GM15510 (cell line): ENCODE results near the gene FXR2.

Experiments used
- POLR2A ChIP-seq: IDR thresholded peaks from 3 replicates; pipeline ENCODE4 v1.6.1; 2011; ENCODE audit warnings: borderline replicate concordance; ENCODE audit not compliant: insufficient read length; ENCODE audit errors: extremely low read depth

The FXR2 gene

DNA sequence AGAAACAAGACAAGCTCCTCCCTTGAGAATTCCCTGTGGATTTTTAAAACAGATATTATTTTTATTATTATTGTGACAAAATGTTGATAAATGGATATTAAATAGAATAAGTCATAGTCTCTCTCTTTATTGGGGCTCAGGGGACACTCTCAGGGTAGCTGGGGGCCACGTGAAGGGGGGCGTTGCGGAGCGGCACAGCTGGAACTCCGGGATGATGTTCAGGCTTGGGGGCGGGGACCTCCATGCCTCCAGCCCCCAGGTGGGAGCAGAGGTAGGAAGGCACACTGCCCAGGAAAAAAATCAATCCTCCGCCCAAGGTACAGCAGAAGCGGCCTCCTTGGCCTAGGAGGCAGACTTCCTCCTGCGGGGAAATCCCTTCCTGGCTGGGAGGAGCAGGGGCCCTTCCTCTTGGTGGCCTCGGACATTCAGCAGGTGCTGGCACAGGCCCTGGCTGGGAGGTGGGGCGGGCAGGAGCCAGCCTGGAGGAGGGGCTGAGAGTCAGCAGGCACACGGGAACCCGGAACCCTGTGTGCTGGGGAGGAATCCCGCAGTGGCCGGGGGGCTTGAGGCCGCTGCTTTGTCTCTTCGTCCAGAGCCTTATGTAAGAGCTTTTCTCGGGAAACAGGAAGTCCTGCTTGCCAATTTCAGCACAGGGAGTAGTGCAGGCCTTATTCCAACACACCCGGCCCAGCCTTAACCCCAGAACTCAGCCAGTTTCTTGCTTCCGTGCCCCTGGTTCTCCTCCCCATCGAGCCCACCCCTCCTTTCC is 56.7 kb downstream of the FXR2 start:
- TF ChIP-seq POLR2A: peak; percentile 51

- TF ChIP-seq POLR2A: no peak
Measured at GRCh38 chr17:7557147-7557764, 57.4 kb downstream of the FXR2 start.

DNA sequence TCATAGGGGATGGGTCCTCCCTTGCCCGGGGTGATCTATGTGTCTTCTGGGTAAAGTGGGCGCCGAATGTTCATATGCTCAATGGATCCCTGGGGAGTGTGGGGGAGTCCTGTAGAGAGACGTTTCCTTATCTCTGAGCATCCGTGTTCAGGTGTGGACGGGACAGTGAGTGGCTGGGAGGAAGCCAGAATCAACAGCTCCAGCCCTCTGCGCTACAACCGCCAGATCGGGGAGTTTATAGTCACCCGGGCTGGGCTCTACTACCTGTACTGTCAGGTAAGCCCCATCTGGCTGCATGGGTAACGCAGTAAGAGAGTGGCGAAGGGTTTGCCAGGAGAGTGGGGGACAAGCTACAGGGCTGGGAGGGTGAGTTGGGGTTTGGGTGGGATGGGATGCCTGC is 58.1 kb downstream of the FXR2 start:
- no peak for TF ChIP-seq POLR2A

GRCh38 chr17:7555320-7555948 is 59.3 kb downstream of the FXR2 start:
- TF ChIP-seq POLR2A: no peak

GRCh38 chr17:7553356-7553755 is 61.3 kb downstream of the FXR2 start:
- no peak for TF ChIP-seq POLR2A

DNA sequence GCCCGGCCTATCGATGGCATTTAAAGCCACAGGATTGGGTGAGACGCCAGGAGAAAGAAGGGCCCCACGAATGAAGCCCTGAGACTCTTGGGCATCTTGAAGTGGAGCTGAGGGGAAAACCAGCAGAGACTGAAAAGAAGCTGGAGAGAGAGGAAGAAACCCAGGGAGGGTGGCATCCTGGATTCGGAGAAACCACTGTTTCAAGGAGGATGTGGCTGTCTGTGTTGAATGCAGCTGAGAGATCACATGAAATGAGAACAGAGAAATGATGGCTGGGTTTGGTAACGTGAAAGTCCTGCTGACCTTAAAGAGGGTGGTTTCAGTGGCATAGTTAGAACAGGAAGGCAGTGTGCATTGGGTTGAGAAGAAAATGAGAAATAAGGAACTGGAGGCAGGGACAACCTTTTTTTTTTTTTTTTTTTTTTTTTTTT is 62.1 kb downstream of the FXR2 start:
- TF ChIP-seq POLR2A: no peak

DNA sequence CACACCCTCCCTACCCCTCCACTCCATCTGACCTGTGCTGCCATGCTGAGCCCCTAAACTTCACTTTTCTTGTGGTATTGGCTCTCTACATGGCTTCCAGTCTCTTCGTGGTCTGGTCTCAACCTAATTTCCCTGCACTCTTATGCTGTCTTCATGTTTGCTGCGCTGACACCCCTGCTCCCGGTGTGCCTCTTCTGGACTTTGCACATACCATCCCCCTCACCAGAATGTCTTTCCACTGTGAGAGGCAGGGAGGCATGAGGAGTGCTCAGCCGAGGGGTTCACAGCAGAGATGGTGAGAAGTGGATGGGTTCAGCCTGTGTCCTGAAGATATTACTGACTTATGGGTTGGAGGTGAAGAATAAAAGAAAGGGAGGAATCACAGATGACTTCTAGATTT is 63.3 kb downstream of the FXR2 start:
- TF ChIP-seq POLR2A: no peak

DNA sequence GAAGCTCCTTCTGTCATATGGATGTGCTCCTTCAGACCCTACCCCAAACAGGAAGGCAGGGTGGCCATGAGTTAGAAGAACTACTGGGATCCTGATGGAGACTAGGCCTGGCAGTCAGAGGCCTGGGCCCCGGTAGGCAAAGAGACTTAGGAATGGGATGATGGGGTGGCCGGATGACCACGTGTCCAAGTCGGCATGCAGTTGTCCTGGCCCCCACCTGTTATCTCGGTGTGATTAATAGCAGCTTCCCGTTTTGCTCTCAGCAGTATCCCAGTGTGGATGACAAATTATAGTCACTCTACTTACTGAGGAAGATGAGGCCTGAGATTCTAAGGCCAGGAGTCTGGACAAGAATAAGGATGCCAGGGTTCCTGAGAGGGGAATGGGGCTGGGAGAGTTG is 64.4 kb downstream of the FXR2 start:
- no peak for TF ChIP-seq POLR2A

DNA sequence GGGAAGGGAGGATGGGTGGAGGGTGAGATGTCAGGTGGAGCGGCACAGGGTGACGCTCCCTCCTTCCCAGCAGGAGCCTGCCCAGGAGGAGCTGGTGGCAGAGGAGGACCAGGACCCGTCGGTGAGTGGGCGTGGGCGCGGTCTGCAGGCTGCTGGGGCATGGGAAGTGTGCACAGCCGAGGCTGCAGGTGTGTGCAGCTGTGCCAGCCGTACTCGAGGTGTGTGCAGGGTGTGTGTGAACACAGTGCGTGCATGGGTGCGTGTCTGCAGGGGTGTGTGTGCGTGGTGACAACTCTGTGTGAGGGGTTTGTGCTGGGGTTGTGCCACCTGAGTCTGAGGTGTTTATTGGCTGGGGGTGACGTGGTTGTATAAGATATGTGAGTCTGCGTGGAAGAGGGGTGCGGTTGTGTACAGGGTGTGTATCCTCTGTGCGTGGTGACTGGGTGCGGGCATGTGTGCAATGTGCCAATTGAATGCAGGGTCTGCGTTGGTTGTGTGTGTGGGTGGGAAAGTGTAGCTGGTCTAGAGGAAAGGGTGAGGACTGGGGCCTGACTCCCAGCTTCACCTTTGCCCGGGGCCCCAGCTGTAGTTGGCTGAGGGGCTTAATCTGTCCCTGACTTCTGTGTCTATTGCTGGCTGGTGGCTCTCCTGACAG is 65.2 kb downstream of the FXR2 start:
- TF ChIP-seq POLR2A: no peak

DNA sequence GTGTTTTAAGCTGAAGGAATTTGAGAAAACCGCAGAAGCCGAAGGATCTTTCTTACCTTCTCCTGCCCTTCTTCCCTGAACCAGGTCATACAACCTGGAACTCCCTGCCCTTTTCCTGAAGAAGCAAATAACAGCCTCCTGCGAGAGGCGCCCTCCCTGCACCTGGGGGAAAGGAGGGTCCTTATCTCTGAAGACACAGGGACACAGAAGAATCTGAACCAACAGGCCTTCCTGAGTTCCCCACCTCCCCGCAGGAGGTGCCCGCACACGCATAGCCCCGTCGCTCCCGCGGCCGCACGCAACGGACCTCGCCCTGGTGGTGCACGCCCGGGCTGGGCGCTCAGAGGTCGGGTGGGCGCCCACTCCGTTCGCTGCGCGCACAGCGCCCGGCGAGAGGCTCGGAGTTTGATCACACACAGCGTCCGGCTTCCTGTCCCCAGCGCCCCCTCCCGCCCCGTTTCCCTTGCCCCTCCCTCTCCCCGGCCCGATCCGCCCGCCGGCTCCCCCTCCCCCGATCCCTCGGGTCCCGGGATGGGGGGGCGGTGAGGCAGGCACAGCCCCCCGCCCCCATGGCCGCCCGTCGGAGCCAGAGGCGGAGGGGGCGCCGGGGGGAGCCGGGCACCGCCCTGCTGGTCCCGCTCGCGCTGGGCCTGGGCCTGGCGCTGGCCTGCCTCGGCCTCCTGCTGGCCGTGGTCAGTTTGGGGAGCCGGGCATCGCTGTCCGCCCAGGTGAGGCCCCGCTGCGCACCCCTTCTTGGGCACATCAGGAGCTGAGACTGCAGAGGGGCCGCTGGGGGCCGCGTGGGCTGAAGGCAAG is 65.9 kb downstream of the FXR2 start, which contains the start of gene TNFSF12:
TSS of gene TNFSF12 (plus strand) at position 474 of the 816 bp plus-strand sequence. CDS start at position 570, 96 bp downstream.
- TF ChIP-seq POLR2A: peak; percentile 65

- no peak for TF ChIP-seq POLR2A
Measured at GRCh38 chr17:7544911-7545310, 69.8 kb downstream of the FXR2 start.
